T follicular helper cell (primary cell): Measurements from ENCODE around the gene GALC.
A peak's percentile ranks its signal among the peaks of the same experiment; 100 is the strongest.
"Not testable (repeated sequence)": the region's sequence is repeated elsewhere in the genome, so short reads cannot be mapped to it uniquely, and the experiment has no call there.

ENCODE experiments used
- DNase-seq: peaks from one replicate; pipeline ENCODE4 v3.0.0-alpha.2; 2020; ENCODE audit warnings: low read depth
- total RNA-seq, 2 experiments: gene quantifications; one replicate each; lab custom pipeline; 2026; lab: John Stamatoyannopoulos, UW

GALC gene
- 17.0 to 33.3 reads per million in 2 experiments for total RNA-seq

- DNase-seq, result peak; percentile 92
Observed at GRCh38 chr14:87992718-87993628, at the start of gene GALC. Gene GALC, minus strand, starts transcription at chr14:87993182. Its CDS starts 18 bp downstream, at chr14:87993164.

- no peak for DNase-seq
Observed at GRCh38 chr14:88040146-88040545, 47.2 kb upstream of the GALC start.

GRCh38 chr14:88039197-88039596 lies 46.2 kb upstream of the GALC start:
- DNase-seq, result no peak

GRCh38 chr14:88037325-88037724 lies 44.3 kb upstream of the GALC start:
- DNase-seq, result no peak

GRCh38 chr14:88036422-88036821 lies 43.4 kb upstream of the GALC start:
- no peak for DNase-seq

- no peak for DNase-seq
Observed at GRCh38 chr14:88034076-88034475, 41.1 kb upstream of the GALC start.

GRCh38 chr14:88032373-88032772 lies 39.4 kb upstream of the GALC start:
- no peak for DNase-seq

- no peak for DNase-seq
Observed at GRCh38 chr14:88030892-88031291, 37.9 kb upstream of the GALC start.

GRCh38 chr14:88030079-88030478 lies 37.1 kb upstream of the GALC start:
- DNase-seq, result no peak

- DNase-seq, result no peak
Observed at GRCh38 chr14:88029500-88029899, 36.5 kb upstream of the GALC start.

- DNase-seq, result no peak
Observed at GRCh38 chr14:88026890-88027289, 33.9 kb upstream of the GALC start.

GRCh38 chr14:88025313-88025712 lies 32.3 kb upstream of the GALC start:
- DNase-seq, result no peak

- not testable (repeated sequence) for DNase-seq
Observed at GRCh38 chr14:88024252-88025086, 31.5 kb upstream of the GALC start.

GRCh38 chr14:88023658-88024187 lies 30.7 kb upstream of the GALC start:
- DNase-seq, result no peak

GRCh38 chr14:88017535-88017934 lies 24.6 kb upstream of the GALC start:
- DNase-seq, result no peak

- no peak for DNase-seq
Observed at GRCh38 chr14:88016768-88017167, 23.8 kb upstream of the GALC start.

GRCh38 chr14:88013750-88014349 lies 20.9 kb upstream of the GALC start:
- DNase-seq, result peak; percentile 9

- DNase-seq, result no peak
Observed at GRCh38 chr14:88012495-88012894, 19.5 kb upstream of the GALC start.

GRCh38 chr14:88010331-88010730 lies 17.3 kb upstream of the GALC start:
- DNase-seq, result no peak

- DNase-seq, result no peak
Observed at GRCh38 chr14:88009486-88009885, 16.5 kb upstream of the GALC start.

GRCh38 chr14:88008039-88008742 lies 15.2 kb upstream of the GALC start:
- DNase-seq, result no peak
